Glomerular visceral epithelial cell (primary cell): ENCODE data around the gene RACGAP1.

Source experiments
- DNase-seq: peaks from one replicate; pipeline ENCODE4 v3.0.0-alpha.2; 2016; ENCODE audit errors: extremely low spot score

RACGAP1 gene

GRCh38 chr12:50056639-50056976 is 31.3 kb upstream of the RACGAP1 start:
- DNase-seq, result no peak

GRCh38 chr12:50055831-50056638 is 30.7 kb upstream of the RACGAP1 start:
- DNase-seq, result peak; percentile 57

- no peak for DNase-seq
Observed at GRCh38 chr12:50053583-50053982, 28.3 kb upstream of the RACGAP1 start.

GRCh38 chr12:50052964-50053363 is 27.7 kb upstream of the RACGAP1 start:
- no peak for DNase-seq

GRCh38 chr12:50052544-50052943 is 27.2 kb upstream of the RACGAP1 start:
- DNase-seq, result no peak

GRCh38 chr12:50051101-50051806 is 26.0 kb upstream of the RACGAP1 start:
- no peak for DNase-seq

GRCh38 chr12:50050410-50051098 is 25.3 kb upstream of the RACGAP1 start:
- no peak for DNase-seq

GRCh38 chr12:50050119-50050385 is 24.8 kb upstream of the RACGAP1 start:
- no peak for DNase-seq

- DNase-seq, result no peak
Observed at GRCh38 chr12:50049254-50050118, 24.2 kb upstream of the RACGAP1 start.

- no peak for DNase-seq
Observed at GRCh38 chr12:50047693-50048250, 22.5 kb upstream of the RACGAP1 start.

GRCh38 chr12:50043854-50044253 is 18.6 kb upstream of the RACGAP1 start:
- no peak for DNase-seq

- no peak for DNase-seq
Observed at GRCh38 chr12:50043308-50043707, 18.0 kb upstream of the RACGAP1 start.

- DNase-seq, result no peak
Observed at GRCh38 chr12:50042693-50043092, 17.4 kb upstream of the RACGAP1 start.

- DNase-seq, result no peak
Observed at GRCh38 chr12:50041962-50042361, 16.7 kb upstream of the RACGAP1 start.

- no peak for DNase-seq
Observed at GRCh38 chr12:50041062-50041860, 16.0 kb upstream of the RACGAP1 start.

- no peak for DNase-seq
Observed at GRCh38 chr12:50040657-50041056, 15.4 kb upstream of the RACGAP1 start.

- peak; percentile 80 for DNase-seq
Observed at GRCh38 chr12:50039151-50039835, 14.0 kb upstream of the RACGAP1 start.

GRCh38 chr12:50038336-50038735 is 13.0 kb upstream of the RACGAP1 start:
- no peak for DNase-seq

GRCh38 chr12:50032854-50033581 is 7.7 kb upstream of the RACGAP1 start:
- DNase-seq, result no peak

- no peak for DNase-seq
Observed at GRCh38 chr12:50032515-50032853, 7.2 kb upstream of the RACGAP1 start.
